Sigmoid colon (tissue), 7 donors: ENCODE measurements around the gene PHLDB2. TPM values are rescaled to one million over a fixed set of nuclear protein-coding genes. Genes with fewer than 3 reads are reported as not detected.
A peak's percentile ranks its signal among the peaks of the same experiment; 100 is the strongest.

Experiments
- DNase-seq: peaks from one replicate; pipeline ENCODE4 v3.0.0-alpha.2; 2019
- H3K27ac ChIP-seq, 4 donors: fragments of 200-600 bp; sonication (generic); one replicate each; pipeline ENCODE4 v1.5.1; 2016 to 2019; ENCODE audit warnings: mild to moderate bottlenecking in 1 of 4
- H3K27me3 ChIP-seq, 3 donors: fragments of 200-600 bp; sonication (generic); one replicate each; pipeline ENCODE4 v1.5.1; 2019; ENCODE audit warnings: mild to moderate bottlenecking in 1 of 3
- H3K36me3 ChIP-seq, 4 donors: fragments of 200-600 bp; sonication (generic); one replicate each; pipeline ENCODE4 v1.5.1; 2016 to 2019
- H3K4me1 ChIP-seq, 4 donors: fragments of 200-600 bp; sonication (generic); one replicate each; pipeline ENCODE4 v1.5.1; 2017 to 2019
- H3K4me3 ChIP-seq, 4 donors: fragments of 200-600 bp; sonication (generic); one replicate each; pipeline ENCODE4 v1.5.1; 2017 to 2019; ENCODE audit warnings: mild to moderate bottlenecking in 2 of 4, moderate library complexity in 1 of 4
- H3K9me3 ChIP-seq, 4 donors: fragments of 200-600 bp in 3 of 4; sonication (generic) in 3 of 4; one replicate each; pipeline versions ENCODE4 v1.5.1 to v1.6.1; 2013 to 2019
- CTCF ChIP-seq, 4 experiments: fragments of 450-650 bp in 3 of 4; fragments of 200-600 bp in 1 of 4; IDR thresholded peaks; one replicate each; pipeline ENCODE4 v1.5.1; 2016 to 2019; ENCODE audit warnings: antibody characterized with exemption in 4 of 4, mild to moderate bottlenecking in 3 of 4, moderate library complexity in 2 of 4
- EP300 ChIP-seq, 4 donors: sonication (generic); formaldehyde crosslinking; IDR thresholded peaks; one replicate each; pipeline ENCODE4 v1.6.1; 2017; ENCODE audit warnings: antibody characterized with exemption in 4 of 4
- POLR2A ChIP-seq, 2 donors: fragments of 450-650 bp; IDR thresholded peaks; one replicate each; pipeline ENCODE4 v1.6.1; 2016; ENCODE audit warnings: antibody characterized with exemption in 2 of 2, mild to moderate bottlenecking in 2 of 2, moderate library complexity in 2 of 2
- POLR2AphosphoS5 ChIP-seq, 4 donors: sonication (generic); formaldehyde crosslinking; IDR thresholded peaks; one replicate each; pipeline ENCODE4 v1.6.1; 2017; ENCODE audit warnings: antibody characterized with exemption in 4 of 4
- WGBS, 2 donors: extraction: QIAGEN DNeasy Blood & Tissue Kit; methylation state at CpG; one replicate each; pipeline ENCODE4 v1.1.7; 2013; 5-methylcytosine and 5-hydroxymethylcytosine counted together
- intact Hi-C: fragments of 100-400 bp; cut with DNase I; formaldehyde crosslinking; loops from one replicate; pipeline ENCODE4 v1.15.1; 2023
- polyA plus RNA-seq, 3 donors: library from polyadenylated mRNA; stranded (reverse); fragments of 200-250 nt; gene quantifications; one replicate each; pipeline ENCODE4 v1.2.3, GENCODE V29; 2013
- total RNA-seq, 4 donors: library from RNA; depleted of rRNA; stranded (reverse); fragments of >200 nt; gene quantifications; one replicate each; pipeline ENCODE4 v1.1.0, GENCODE V29; 2016
- donor health status: healthy with polysubstance abuse.
- donor health status: Bipolar disorder and iron deficiency.
- donor health status: healthy.

PHLDB2 gene
- total and polyA plus RNA-seq, 7 donors = 4.4 to 471 (median 120) TPM

GRCh38 chr3:112012205-112012992 lies 153.3 kb downstream of the PHLDB2 start:
- no peaks in the 10 kb centered on the region for H3K9me3 ChIP-seq
- intact Hi-C loops = no loop called here
- H3K36me3 ChIP-seq = no peaks in the 10 kb centered on the region
- peaks cover 0 to 10% (median 2%) of the 10 kb centered on the region in 4 donors for H3K4me1 ChIP-seq
- H3K27me3 ChIP-seq = no peaks in the 10 kb centered on the region
- DNase-seq = no peak
- H3K4me3 ChIP-seq = no peak overlapping the region
- no peak for TF ChIP-seq POLR2AphosphoS5 (IDR thresholded peaks at IDR 0.05)
- TF ChIP-seq POLR2A (IDR thresholded peaks at IDR 0.05) = no peak
- no peak for TF ChIP-seq CTCF (IDR thresholded peaks at IDR 0.05)
- TF ChIP-seq EP300 (IDR thresholded peaks at IDR 0.05) = no peak
- 77 to 79% methylated on average over 6 of the region's 6 CpGs for WGBS, 2 donors
- no peak overlapping the region for H3K27ac ChIP-seq

GRCh38 chr3:112013058-112013783 lies 154.2 kb downstream of the PHLDB2 start:
- intact Hi-C loops = loop anchor here (1.0 kb wide), 1 partner anchor 344 kb away; no protein-coding TSS in a partner anchor
- H3K36me3 ChIP-seq = no peaks in the 10 kb centered on the region
- no peaks in the 10 kb centered on the region for H3K9me3 ChIP-seq
- 42 to 43% methylated on average over 19 of the region's 19 CpGs for whole genome bisulfite sequencing, 2 donors
- no peak for TF ChIP-seq POLR2A (IDR thresholded peaks at IDR 0.05)
- TF ChIP-seq CTCF (IDR thresholded peaks at IDR 0.05) = peak; percentile 64 to 72 (median 67)
- DNase-seq = peak; percentile 78
- H3K27ac ChIP-seq = peak overlapping the region in 1 of 4 donors; percentile 32
- peaks cover 0 to 10% (median 2%) of the 10 kb centered on the region in 4 donors for H3K4me1 ChIP-seq
- no peaks in the 10 kb centered on the region for H3K27me3 ChIP-seq
- peak overlapping the region in 1 of 4 donors; percentile 18 for H3K4me3 ChIP-seq

GRCh38 chr3:112013784-112014143 lies 154.7 kb downstream of the PHLDB2 start:
- TF ChIP-seq POLR2AphosphoS5 (IDR thresholded peaks at IDR 0.05) (no peak), CTCF (IDR thresholded peaks at IDR 0.05) (peak in 1 of 4 experiments; percentile 11)
- peak overlapping the region in 1 of 4 donors; percentile 18 for H3K4me3 ChIP-seq
- DNase-seq = no peak
- H3K4me1 ChIP-seq = peaks cover 0 to 10% (median 2%) of the 10 kb centered on the region in 4 donors
- no peak overlapping the region for H3K27ac ChIP-seq
- no peaks in the 10 kb centered on the region for H3K36me3 ChIP-seq
- 39 to 68% methylated on average over 5 of the region's 5 CpGs for WGBS, 2 donors
- intact Hi-C loops = loop anchor here (1.0 kb wide), 1 partner anchor 344 kb away; no protein-coding TSS in a partner anchor
- no peaks in the 10 kb centered on the region for H3K9me3 ChIP-seq
- H3K27me3 ChIP-seq = no peaks in the 10 kb centered on the region

- no peaks in the 10 kb centered on the region for H3K9me3 ChIP-seq
- DNase-seq = no peak
- peaks cover 0 to 10% (median 2%) of the 10 kb centered on the region in 4 donors for H3K4me1 ChIP-seq
- no peaks in the 10 kb centered on the region for H3K36me3 ChIP-seq
- H3K27ac ChIP-seq = no peak overlapping the region
- intact Hi-C loops = no loop called here
- TF ChIP-seq CTCF (IDR thresholded peaks at IDR 0.05) (no peak), POLR2A (IDR thresholded peaks at IDR 0.05) (no peak)
- H3K4me3 ChIP-seq = no peak overlapping the region
- H3K27me3 ChIP-seq = no peaks in the 10 kb centered on the region
Measured at GRCh38 chr3:112017091-112017490, 158.0 kb downstream of the PHLDB2 start.
